ENCODE measurements around the gene CEP104.

DNA sequence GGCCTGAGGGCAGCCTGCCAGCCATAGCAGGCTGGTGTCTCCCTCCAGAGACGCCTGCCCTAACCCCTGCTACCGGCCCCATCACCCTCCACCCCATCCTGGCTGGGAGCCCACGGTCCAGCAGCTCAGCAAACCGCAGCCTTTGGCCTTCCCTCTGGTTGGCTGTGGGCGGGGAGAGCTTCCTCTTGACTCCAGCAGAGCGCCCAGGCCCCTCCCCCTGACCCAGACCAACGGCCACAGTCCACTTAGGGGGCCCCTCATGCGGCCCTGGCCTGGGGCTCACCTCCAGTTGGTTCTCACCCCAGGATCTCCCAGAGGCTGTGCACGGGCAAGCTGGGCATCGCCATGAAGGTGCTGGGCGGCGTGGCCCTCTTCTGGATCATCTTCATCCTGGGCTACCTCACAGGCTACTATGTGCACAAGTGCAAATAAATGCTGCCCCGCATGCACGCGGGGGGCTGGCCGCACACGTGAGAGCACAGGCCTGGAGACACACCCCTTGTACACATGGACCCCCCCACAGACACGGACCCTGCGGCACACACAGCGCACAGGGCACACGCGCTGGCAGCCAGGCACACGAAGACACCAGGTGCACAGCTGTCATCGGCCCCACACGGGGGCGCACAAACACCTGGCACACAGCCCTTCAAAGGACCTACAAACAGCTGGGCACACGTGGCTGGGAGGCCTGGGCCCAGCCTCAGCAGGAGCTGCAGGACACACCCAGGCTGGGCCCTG, 81.4 kb downstream of the CEP104 start:
- TF ChIP-seq, protein P1, sequence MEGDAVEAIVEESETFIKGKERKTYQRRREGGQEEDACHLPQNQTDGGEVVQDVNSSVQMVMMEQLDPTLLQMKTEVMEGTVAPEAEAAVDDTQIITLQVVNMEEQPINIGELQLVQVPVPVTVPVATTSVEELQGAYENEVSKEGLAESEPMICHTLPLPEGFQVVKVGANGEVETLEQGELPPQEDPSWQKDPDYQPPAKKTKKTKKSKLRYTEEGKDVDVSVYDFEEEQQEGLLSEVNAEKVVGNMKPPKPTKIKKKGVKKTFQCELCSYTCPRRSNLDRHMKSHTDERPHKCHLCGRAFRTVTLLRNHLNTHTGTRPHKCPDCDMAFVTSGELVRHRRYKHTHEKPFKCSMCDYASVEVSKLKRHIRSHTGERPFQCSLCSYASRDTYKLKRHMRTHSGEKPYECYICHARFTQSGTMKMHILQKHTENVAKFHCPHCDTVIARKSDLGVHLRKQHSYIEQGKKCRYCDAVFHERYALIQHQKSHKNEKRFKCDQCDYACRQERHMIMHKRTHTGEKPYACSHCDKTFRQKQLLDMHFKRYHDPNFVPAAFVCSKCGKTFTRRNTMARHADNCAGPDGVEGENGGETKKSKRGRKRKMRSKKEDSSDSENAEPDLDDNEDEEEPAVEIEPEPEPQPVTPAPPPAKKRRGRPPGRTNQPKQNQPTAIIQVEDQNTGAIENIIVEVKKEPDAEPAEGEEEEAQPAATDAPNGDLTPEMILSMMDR (conservative IDR thresholded peaks at IDR 0.05) = no peak; the same call in 1 of the 2 replicates
- no peak for TF ChIP-seq ZFX (IDR thresholded peaks at IDR 0.05)

All from C4-2B (cell line).